ENCODE measurements around the gene POLRMT. TPM values are rescaled to one million over a fixed set of nuclear protein-coding genes. Genes with fewer than 3 reads are reported as not detected.

The POLRMT gene
- polyA plus RNA-seq, 4 donors = 55.8 to 68.1 (median 60.8) TPM

- DNase-seq (ENCODE audit: low read depth in 4 of 4, low spot score in 2 of 4) = no peak
Observed at GRCh38 chr19:570251-570686, 63.1 kb downstream of the POLRMT start.

- DNase-seq (ENCODE audit: low read depth in 4 of 4, low spot score in 2 of 4) = no peak
Observed at GRCh38 chr19:567296-567900, 65.9 kb downstream of the POLRMT start.

Other genes with a start within 250 kb of the POLRMT start
- gene C2CD4C, start 224.4 kb downstream of the POLRMT start, polyA plus RNA-seq (ENCODE audit: insufficient read length in 4 of 4) = 1 to 10 TPM; 1.4 to 3.4 (median 2.9) TPM
- gene SHC2, start 172.5 kb downstream of the POLRMT start, polyA plus RNA-seq (ENCODE audit: insufficient read length in 4 of 4) = 10 to 100 TPM; 22.9 to 44.9 (median 38.6) TPM
- 1 to 10 TPM; 3.2 to 6.6 (median 4.0) TPM for gene MADCAM1, start 137.1 kb downstream of the POLRMT start, polyA plus RNA-seq (ENCODE audit: insufficient read length in 4 of 4)
- gene TPGS1, start 126.0 kb downstream of the POLRMT start, polyA plus RNA-seq (ENCODE audit: insufficient read length in 4 of 4) = 10 to 100 TPM in 3 of 4 donors, 1 to 10 TPM in 1; 6.4 to 19.5 (median 14.0) TPM
- gene CDC34, start 101.8 kb downstream of the POLRMT start, polyA plus RNA-seq (ENCODE audit: insufficient read length in 4 of 4) = 10 to 100 TPM; 57.9 to 77.6 (median 66.3) TPM
- gene GZMM, start 89.5 kb downstream of the POLRMT start, polyA plus RNA-seq (ENCODE audit: insufficient read length in 4 of 4) = under 1 TPM; 0.25 to 0.48 (median 0.28) TPM
- gene BSG, start 60.9 kb downstream of the POLRMT start, polyA plus RNA-seq (ENCODE audit: insufficient read length in 4 of 4) = 100 to 1,000 TPM; 392 to 568 (median 507) TPM
- under 1 TPM; 0.27 to 0.58 (median 0.31) TPM for gene HCN2, start 43.7 kb downstream of the POLRMT start, polyA plus RNA-seq (ENCODE audit: insufficient read length in 4 of 4)
- gene FGF22, start 6.3 kb upstream of the POLRMT start, polyA plus RNA-seq (ENCODE audit: insufficient read length in 4 of 4) = under 1 TPM; 0.27 to 0.96 (median 0.62) TPM
- gene RNF126, start 29.7 kb upstream of the POLRMT start, polyA plus RNA-seq (ENCODE audit: insufficient read length in 4 of 4) = 10 to 100 TPM; 22.6 to 41.5 (median 30.7) TPM
- gene FSTL3, start 42.9 kb upstream of the POLRMT start, polyA plus RNA-seq (ENCODE audit: insufficient read length in 4 of 4) = 10 to 100 TPM; 17.2 to 19.7 (median 19.4) TPM
- gene PRSS57, start 61.9 kb upstream of the POLRMT start, polyA plus RNA-seq (ENCODE audit: insufficient read length in 4 of 4) = under 1 TPM; 0.13 to 0.48 (median 0.36) TPM
- 100 to 1,000 TPM in 3 of 4 donors, 10 to 100 TPM in 1; 77.2 to 115 (median 106) TPM for gene PALM, start 75.4 kb upstream of the POLRMT start, polyA plus RNA-seq (ENCODE audit: insufficient read length in 4 of 4)
- 10 to 100 TPM in 1 of 4 donors, 1 to 10 TPM in 3; 6.0 to 10.1 (median 9.4) TPM for gene MISP, start 117.6 kb upstream of the POLRMT start, polyA plus RNA-seq (ENCODE audit: insufficient read length in 4 of 4)
- 100 to 1,000 TPM; 344 to 430 (median 396) TPM for gene PTBP1, start 163.9 kb upstream of the POLRMT start, polyA plus RNA-seq (ENCODE audit: insufficient read length in 4 of 4)
- 10 to 100 TPM; 11.6 to 24.0 (median 17.3) TPM for gene PLPPR3, start 188.4 kb upstream of the POLRMT start, polyA plus RNA-seq (ENCODE audit: insufficient read length in 4 of 4)
- 1 to 10 TPM; 1.0 to 3.4 (median 1.4) TPM for gene AZU1, start 194.3 kb upstream of the POLRMT start, polyA plus RNA-seq (ENCODE audit: insufficient read length in 4 of 4)
- 1 to 10 TPM in 2 of 4 donors, under 1 TPM in 2; 0.65 to 2.7 (median 1.3) TPM for gene PRTN3, start 207.5 kb upstream of the POLRMT start, polyA plus RNA-seq (ENCODE audit: insufficient read length in 4 of 4)
- gene ELANE, start 218.8 kb upstream of the POLRMT start, polyA plus RNA-seq (ENCODE audit: insufficient read length in 4 of 4) = under 1 TPM; 0.34 to 0.87 (median 0.40) TPM
- 1 to 10 TPM; 2.2 to 5.4 (median 4.3) TPM for gene CFD, start 226.1 kb upstream of the POLRMT start, polyA plus RNA-seq (ENCODE audit: insufficient read length in 4 of 4)